Mesothelial cell of epicardium (in vitro differentiated cells): ENCODE data around the gene HSD17B1. TPM values are rescaled to one million over a fixed set of nuclear protein-coding genes. Genes with fewer than 3 reads are reported as not detected.
"Not testable (repeated sequence)": the region's sequence is repeated elsewhere in the genome, so short reads cannot be mapped to it uniquely, and the experiment has no call there.

Experiments
- DNase-seq, 2 experiments: peaks; one replicate each; pipeline ENCODE4 v3.0.0; 2021; ENCODE audit warnings: low spot score in 2 of 2; ENCODE audit not compliant: unreplicated experiment in 2 of 2
- H3K27ac Mint-ChIP-seq: 2 replicates; pipeline ENCODE4 v1.8.0; 2021; ENCODE audit warnings: mixed read lengths
- H3K27me3 Mint-ChIP-seq: 2 replicates; pipeline ENCODE4 v1.8.0; 2021; ENCODE audit warnings: low read depth, mixed read lengths
- H3K36me3 Mint-ChIP-seq: 2 replicates; pipeline ENCODE4 v1.8.0; 2021; ENCODE audit warnings: mixed read lengths
- H3K4me1 Mint-ChIP-seq: 2 replicates; pipeline ENCODE4 v1.8.0; 2021; ENCODE audit warnings: mixed read lengths
- H3K4me3 Mint-ChIP-seq: 2 replicates; pipeline ENCODE4 v1.8.0; 2021; ENCODE audit warnings: mild to moderate bottlenecking, moderate library complexity, mixed read lengths
- H3K9me3 Mint-ChIP-seq: 2 replicates; pipeline ENCODE4 v1.8.0; 2021; ENCODE audit warnings: mixed read lengths
- total RNA-seq: library from RNA; stranded (reverse); gene quantifications from 3 replicates; pipeline ENCODE4 v1.2.1, GENCODE V29; 2021
- TF ChIP-seq, protein P1 (sequence below): fragments of 200-600 bp; sonication (generic); IDR thresholded peaks from one replicate; pipeline ENCODE4 v1.5.0; 2021; ENCODE audit warnings: antibody characterized with exemption; ENCODE audit not compliant: unreplicated experiment

The HSD17B1 gene
- total RNA-seq, 1 donor from 2014 or later = 3.0 TPM

DNA sequence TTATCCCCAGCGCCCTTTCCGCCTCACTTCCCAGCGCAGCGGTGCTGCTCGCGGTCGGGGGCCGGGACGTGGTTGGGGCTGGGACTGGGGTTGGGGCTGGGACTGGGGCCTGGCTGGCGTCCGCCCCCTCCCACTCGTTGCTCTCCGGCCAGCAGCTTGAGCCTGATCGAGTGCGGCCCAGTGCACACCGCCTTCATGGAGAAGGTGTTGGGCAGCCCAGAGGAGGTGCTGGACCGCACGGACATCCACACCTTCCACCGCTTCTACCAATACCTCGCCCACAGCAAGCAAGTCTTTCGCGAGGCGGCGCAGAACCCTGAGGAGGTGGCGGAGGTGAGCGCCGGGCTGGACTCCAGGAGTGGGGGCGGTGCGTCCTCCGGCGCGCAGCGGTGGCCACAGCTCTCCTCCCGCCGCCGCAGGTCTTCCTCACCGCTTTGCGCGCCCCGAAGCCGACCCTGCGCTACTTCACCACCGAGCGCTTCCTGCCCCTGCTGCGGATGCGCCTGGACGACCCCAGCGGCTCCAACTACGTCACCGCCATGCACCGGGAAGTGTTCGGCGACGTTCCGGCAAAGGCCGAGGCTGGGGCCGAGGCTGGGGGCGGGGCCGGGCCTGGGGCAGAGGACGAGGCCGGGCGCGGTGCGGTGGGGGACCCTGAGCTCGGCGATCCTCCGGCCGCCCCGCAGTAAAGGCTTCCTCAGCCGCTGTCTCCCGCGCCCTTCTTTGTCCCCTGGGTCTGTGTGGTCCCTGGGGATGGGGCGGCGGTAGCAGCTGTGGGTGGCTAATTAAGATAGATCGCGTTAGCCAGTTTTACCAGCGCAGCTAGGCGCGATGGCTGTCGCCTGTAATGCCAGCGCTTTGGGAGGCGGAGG, 1.8 kb downstream of the HSD17B1 start:
- Mint-ChIP-seq H3K27ac (peak overlapping the region; percentile 96), H3K9me3 (no peaks in the 10 kb centered on the region), H3K4me3 (peak overlapping the region; percentile 88), H3K27me3 (no peaks in the 10 kb centered on the region), H3K4me1 (peaks cover 22% of the 10 kb centered on the region), H3K36me3 (no peaks in the 10 kb centered on the region)
- DNase-seq = peak; percentile 72 to 84
- TF ChIP-seq, protein P1, sequence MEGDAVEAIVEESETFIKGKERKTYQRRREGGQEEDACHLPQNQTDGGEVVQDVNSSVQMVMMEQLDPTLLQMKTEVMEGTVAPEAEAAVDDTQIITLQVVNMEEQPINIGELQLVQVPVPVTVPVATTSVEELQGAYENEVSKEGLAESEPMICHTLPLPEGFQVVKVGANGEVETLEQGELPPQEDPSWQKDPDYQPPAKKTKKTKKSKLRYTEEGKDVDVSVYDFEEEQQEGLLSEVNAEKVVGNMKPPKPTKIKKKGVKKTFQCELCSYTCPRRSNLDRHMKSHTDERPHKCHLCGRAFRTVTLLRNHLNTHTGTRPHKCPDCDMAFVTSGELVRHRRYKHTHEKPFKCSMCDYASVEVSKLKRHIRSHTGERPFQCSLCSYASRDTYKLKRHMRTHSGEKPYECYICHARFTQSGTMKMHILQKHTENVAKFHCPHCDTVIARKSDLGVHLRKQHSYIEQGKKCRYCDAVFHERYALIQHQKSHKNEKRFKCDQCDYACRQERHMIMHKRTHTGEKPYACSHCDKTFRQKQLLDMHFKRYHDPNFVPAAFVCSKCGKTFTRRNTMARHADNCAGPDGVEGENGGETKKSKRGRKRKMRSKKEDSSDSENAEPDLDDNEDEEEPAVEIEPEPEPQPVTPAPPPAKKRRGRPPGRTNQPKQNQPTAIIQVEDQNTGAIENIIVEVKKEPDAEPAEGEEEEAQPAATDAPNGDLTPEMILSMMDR = no peak

DNA sequence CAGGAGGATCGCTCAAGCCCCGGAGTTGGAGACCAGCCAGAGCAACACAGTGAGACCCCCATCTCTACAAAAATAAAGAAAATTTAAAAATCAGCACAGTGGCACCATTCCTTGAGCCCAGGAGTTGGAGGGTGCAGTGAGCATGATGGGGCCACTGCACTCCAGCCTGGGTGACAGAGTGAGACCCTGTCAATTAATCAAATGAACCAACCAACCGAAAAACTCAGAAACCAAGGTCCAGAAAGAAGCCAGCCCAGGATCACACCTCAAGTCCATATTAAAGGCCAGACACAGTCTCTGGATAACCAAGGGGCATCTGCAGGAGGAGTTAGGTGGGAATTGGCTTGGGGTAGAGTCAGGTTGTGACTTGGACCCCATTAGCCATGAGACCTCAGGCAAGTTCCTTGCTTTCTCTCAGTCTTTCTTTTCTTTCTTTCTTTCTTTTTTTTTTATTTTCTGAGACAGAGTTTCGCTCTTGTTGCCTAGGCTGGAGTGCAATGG, 2.4 kb downstream of the HSD17B1 start:
- H3K27ac Mint-ChIP-seq = peak overlapping the region; percentile 96
- no peaks in the 10 kb centered on the region for H3K36me3 Mint-ChIP-seq
- TF ChIP-seq, protein P1 = no peak
- peak overlapping the region; percentile 88 for H3K4me3 Mint-ChIP-seq
- DNase-seq = no peak
- H3K9me3 Mint-ChIP-seq = no peaks in the 10 kb centered on the region
- no peaks in the 10 kb centered on the region for H3K27me3 Mint-ChIP-seq
- peaks cover 22% of the 10 kb centered on the region for H3K4me1 Mint-ChIP-seq

DNA sequence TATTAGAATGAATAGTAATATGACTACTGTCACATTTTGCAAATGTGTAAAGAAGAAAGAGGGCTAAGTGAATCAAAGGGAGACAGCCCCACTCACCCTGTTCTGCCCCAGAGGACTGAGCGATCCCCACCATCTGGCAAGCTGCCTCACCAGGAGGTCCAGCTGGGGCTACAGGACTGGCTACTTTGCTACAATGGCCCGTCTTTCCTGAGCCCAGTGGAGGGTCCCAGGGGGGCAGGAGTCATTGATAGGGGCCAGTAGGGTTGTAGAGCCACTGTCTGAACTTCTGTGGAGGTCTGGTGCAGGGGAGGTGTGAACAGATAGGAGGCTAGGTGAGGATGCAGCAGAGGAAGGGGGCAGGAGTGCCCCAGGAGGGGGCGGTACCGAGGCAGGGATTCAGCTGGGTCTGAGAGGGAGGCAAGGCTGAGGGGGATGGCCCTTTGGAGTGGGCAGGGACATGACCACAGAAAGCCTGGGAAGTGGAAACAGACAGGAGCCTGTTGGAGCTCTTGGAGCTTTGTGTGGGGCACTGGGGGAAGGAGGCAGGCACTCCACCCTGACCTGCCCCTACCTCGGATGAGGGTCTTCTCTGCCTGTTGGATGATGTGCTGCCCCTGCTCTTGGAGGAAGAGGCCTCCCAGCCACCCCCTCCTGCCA, 3.4 kb downstream of the HSD17B1 start:
- Mint-ChIP-seq H3K4me3 (peak overlapping the region; percentile 88), H3K4me1 (peaks cover 24% of the 10 kb centered on the region)
- not testable (repeated sequence) for H3K36me3 Mint-ChIP-seq, H3K27me3 Mint-ChIP-seq, DNase-seq, H3K27ac Mint-ChIP-seq, H3K9me3 Mint-ChIP-seq

DNA sequence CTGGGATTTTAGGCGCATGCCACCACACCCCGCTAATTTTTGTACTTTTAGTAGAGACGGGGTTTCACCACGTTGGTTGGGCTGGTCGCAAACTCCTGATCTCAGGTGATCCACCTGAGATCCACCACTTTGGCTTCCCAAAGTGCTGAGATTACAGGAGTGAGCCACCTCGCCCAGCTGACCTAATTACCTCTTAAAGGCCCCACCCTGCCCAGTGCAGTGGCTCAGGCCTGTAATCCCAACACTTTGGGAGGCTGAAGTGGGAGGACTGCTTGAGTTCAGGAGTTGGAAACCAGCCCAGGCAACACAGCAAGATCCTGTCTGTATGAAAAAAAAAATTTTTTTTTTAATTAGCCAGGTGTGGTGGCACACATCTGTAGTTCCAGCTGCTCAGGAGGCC, 6.4 kb downstream of the HSD17B1 start:
- H3K9me3 Mint-ChIP-seq = no peaks in the 10 kb centered on the region
- TF ChIP-seq, protein P1 = no peak
- H3K27me3 Mint-ChIP-seq = no peaks in the 10 kb centered on the region
- no peak overlapping the region for H3K27ac Mint-ChIP-seq
- peaks cover 35% of the 10 kb centered on the region for H3K4me1 Mint-ChIP-seq
- DNase-seq = no peak
- H3K4me3 Mint-ChIP-seq = no peak overlapping the region
- no peaks in the 10 kb centered on the region for H3K36me3 Mint-ChIP-seq

DNA sequence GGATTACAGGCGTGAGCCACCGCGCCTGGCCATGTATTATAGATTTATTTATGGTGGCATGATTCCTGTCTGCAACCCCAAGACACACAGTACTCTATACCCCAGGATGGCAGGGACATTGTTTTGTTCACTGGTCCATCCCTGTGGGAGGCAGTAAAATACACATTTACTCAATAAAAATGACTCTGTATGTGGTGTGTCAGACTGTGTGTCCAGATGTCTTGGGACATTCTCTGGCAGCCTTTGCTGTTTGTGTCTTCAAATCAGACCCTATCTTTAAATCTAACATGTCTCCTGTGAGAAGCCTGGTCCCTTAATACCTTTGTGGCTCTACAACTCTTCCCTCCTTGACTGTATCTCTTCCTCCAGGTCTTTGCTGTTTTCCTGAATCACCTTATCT, 7.5 kb downstream of the HSD17B1 start:
- Mint-ChIP-seq H3K4me3 (peak overlapping the region; percentile 60), H3K36me3 (no peaks in the 10 kb centered on the region), H3K27me3 (no peaks in the 10 kb centered on the region), H3K4me1 (peaks cover 31% of the 10 kb centered on the region), H3K27ac (peak overlapping the region; percentile 71), H3K9me3 (no peaks in the 10 kb centered on the region)
- TF ChIP-seq, protein P1 = no peak
- DNase-seq = no peak

DNA sequence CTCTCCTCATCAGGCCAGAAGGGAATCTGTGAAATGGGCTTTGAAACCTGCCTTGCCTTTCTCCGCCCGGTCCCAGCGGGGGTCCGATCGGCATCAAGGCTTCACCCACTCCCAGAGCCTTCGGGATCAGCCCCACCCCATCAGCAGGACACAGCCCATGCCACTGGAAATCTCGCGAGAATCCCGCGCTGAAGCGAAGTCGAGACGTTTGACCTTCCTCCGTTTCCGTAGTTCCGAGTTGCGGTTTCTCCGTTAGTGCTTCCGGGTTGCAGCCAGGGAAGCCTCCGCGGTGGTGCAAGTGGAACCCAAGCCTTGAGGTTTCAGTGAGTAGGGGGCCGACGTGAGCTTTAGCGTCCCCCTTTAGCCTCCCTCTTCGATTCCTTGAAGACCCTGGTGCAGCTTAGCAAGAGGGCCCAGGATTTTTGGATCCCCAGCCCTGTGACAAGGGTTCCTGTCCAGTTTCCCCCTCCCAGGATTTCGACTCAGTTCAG, 9.2 kb downstream of the HSD17B1 start, which contains the start of gene COASY:
TSS of gene COASY (plus strand) at position 252 of the 491 bp plus-strand sequence. CDS start 475 bp downstream, outside the sequence.
- peaks cover 30% of the 10 kb centered on the region for H3K4me1 Mint-ChIP-seq
- H3K36me3 Mint-ChIP-seq = no peaks in the 10 kb centered on the region
- peak; percentile 76 to 88 for DNase-seq
- no peaks in the 10 kb centered on the region for H3K9me3 Mint-ChIP-seq
- H3K27me3 Mint-ChIP-seq = no peaks in the 10 kb centered on the region
- peak within 1 kb of the TSS; percentile 87 for H3K4me3 Mint-ChIP-seq
- TF ChIP-seq, protein P1 = no peak
- peak within 1 kb of the TSS; percentile 97 for H3K27ac Mint-ChIP-seq
